Stimulated activated CD8-positive, alpha-beta memory T cell treated with anti-CD3 and anti-CD28 coated beads, Interleukin-15, amount 100 ng/mL, for 24 hours (primary cell): Measurements from ENCODE around the gene TEX9.
A peak's percentile ranks its signal among the peaks of the same experiment; 100 is the strongest.

ENCODE experiments used
- DNase-seq: peaks from one replicate; pipeline ENCODE4 v3.0.0-alpha.2; 2020; ENCODE audit warnings: low read depth

The TEX9 gene

DNA sequence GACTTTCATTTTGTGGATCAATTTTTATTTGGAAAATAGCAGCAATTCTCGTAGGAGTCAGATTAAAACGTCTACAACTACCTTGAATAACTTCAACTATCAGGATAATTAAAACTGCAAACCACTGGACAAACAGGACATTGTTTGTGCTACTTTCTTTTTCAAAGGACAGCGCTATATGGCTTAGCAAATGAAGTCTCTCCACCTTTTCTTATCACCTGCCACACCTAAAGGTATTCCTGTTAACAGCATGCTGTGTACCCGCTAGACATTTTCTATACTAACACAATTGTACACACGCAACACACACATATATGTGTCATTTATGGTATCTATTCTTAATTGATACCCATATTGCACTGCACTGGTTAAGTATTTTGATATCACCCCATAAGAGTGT, 80.5 kb downstream of the TEX9 start:
- no peak for DNase-seq

DNA sequence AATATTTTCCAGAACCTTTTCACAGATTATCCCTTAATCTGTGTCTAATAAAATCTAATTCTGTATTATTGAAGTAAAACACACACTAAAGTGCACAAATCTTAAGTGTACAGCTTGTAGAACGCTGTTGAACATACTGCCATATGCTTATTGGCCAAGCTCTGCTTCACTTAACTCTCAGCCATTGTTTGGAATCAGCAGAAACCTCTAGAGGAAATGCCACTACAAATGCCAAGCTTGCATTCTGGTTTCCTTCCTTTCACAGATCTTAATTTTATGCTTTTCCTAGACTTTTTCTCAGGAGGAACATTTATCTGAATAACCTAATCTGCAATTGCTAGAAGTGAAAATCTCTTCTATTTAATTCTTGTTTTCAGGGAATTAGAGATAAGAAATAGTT, 89.6 kb downstream of the TEX9 start:
- DNase-seq: no peak

DNA sequence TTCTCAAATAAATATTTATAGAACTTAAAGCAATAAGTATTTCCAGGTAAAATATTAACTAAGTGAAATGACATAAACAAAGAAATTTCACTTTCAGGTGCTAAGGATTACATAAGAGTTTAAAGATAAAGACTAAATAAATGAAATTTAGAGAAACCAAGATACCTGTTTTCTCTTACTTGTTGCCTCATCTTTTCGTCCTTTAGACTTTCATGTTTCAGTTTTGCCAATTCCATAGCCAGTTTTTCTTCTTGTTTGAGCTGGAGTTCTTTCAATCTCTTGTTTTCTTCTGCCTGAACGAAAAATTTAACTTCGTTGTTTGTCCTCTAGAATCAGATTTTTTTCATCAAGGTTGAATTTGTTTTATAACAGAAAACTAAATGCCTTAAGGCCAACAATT, 91.0 kb downstream of the TEX9 start:
- no peak for DNase-seq

DNA sequence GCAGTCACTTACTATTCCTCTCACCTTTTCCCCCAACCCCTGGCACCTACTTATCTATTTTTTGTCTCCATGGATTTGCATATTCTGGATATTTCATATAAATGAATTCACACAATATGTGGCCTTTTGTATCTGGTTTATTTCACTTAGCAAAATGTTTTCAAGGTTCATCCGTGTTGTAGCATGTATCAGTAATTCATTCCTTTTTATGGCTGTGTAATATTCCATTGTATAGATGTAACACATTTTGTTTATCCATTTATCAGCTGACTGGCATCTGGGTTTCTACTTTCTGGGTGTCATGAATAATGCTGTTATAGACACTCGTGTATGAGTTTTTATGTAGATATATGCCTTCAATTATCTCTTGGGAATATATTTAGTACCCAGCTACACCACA, 93.9 kb downstream of the TEX9 start:
- no peak for DNase-seq

DNA sequence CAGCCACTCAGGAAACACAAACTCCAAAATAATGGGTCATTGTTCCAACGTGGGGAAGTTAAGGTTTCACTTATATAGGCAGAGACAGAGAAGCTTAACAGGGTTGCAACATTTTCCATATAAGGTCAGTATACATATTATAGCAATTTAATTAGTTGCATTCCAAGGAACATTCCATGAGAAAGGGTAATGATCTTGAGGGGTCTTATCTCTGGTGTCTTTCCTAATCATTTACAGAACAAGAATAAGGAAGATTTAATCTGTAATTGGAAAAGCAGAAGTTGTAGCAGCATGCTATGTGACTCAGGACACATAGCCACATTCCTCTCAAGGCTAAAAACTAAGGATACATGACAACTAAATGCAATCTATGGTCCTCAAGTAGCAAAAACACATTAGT, 94.8 kb downstream of the TEX9 start:
- DNase-seq: no peak

DNA sequence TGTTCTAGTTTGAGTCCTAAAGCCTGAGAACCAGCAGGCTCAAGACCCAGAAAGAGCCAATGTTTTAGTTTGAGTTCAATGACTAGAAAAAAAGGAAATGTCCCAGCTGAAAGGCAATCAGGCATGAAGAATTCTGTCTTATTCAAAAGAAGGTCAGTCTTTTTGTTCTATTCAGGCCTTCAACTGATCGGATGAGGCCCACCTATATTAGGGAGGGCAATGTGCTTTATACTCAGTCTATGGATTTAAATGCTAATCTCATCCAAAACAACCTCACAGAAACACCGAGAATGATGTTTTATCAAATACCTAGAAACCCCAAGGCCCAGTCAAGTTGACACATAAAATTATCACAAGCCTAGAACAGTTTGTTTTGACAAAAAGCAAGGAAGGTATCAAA, 95.7 kb downstream of the TEX9 start:
- no peak for DNase-seq

DNA sequence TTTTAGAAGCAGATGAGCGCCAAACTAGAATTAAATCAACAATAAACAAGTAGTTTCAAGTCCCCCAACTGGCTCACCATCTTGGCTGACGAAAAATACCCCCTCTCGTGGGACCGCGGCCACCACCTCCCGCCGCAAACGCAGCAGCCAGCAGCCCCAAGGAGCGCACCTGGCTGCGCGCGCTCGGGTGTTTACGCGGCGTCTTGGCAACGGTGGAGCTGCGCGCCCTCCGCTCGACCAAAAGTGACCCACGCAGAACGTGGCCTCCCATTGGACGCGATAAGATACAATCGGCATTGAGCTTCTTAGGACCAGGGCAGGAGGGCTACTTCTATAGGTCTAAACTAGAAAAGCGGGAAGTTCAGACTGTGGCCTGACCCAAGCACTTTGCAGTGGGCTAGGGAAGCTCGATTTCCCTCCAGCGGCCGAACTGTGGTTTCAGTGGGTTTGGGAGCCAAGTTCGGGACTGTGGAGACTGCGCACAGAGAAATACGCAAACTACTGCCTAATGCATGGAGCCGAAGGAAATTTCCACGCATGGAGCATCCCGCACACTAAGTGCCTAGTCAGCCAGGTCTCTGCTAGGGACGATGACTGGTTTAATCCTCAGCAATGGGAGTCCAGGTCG, 99.8 kb downstream of the TEX9 start, which contains the start of gene MNS1:
TSS of gene MNS1 (minus strand) at position 245 of the 628 bp plus-strand sequence. CDS start at position 80, 165 bp downstream.
- DNase-seq: peak; percentile 27

DNA sequence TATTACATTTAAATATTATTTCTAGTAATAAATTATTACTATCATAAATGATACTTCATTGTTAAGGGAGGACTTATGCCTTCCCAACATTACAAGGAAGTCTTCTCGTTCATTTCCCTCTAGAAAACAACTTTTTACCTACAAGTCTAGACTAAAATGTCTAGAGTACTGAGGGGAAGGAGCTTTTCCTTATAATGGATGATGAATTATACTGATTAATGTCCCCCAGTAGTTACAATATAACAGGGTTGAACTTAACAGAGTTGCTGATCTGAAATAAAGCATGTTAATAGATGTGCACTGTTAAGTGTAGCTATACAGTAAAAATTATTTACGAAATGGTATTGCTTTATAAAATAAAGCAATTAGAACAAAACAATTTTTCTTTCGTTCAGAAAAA, 102.4 kb downstream of the TEX9 start:
- DNase-seq: no peak

DNA sequence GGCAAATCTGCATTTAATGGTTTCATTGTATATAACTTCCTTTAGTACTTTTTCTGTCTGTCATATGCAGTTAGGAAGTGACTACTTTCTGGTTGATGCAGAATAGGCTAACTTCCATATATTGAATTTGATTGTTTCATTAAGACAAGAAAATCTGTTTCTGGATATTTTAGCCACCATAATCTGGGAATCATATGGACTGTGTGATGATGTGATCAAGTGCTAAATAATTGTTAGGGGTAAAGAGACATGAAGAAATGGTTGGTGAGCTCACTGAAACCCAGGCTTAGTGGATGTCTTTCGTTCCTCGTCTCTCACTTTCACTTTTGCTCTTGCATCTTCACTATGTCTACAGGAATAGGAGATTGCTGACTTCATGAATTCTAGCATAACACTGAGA, 103.2 kb downstream of the TEX9 start:
- no peak for DNase-seq

DNA sequence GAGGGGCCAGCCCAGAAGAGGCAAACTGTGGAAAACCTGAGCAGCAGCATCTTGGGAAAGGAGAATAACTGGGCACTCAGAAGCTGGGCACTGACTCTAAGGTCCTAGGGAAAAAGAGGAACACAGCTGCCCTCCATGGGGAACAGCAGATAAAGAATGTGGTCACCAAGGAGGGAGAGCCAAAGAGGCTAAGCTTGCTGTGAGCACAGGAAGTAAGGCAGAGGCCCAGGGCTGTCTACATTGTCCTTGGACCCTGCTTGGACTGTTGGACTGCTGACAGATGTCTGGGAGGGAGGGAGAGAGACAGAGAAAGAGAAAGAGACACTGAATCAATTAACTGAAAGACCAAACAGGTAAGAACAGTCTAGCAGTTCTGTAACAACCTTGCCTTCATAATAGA, 104.3 kb downstream of the TEX9 start:
- DNase-seq: no peak

DNA sequence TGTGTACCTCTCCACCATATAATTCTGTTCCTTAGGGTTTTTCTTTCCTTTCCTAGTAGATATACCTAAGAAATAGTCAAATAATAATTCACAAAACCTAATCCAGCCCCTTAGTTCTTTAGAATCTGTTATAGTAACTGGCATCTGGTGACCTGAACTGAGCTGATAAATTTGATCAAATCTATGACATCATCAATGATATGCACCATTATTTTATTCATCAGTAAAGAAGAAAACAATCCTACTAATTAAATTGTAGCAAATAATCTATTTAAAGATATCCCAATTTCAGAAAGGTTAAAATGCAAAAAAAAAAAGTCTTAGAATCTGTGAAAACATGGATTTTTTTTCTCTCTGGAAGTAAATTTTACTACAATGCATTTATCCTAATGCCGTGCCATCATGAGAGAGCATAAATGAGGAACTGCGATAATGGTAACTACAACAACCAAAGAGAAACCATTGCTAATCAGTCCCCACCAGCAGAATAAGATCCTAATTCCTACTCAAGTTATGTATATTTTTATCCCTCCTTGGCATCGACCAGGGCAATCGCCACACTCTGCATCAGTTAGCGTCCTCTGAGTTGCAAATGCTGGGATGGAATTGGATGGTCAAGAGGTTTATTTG, 106.3 kb downstream of the TEX9 start:
- no peak for DNase-seq

DNA sequence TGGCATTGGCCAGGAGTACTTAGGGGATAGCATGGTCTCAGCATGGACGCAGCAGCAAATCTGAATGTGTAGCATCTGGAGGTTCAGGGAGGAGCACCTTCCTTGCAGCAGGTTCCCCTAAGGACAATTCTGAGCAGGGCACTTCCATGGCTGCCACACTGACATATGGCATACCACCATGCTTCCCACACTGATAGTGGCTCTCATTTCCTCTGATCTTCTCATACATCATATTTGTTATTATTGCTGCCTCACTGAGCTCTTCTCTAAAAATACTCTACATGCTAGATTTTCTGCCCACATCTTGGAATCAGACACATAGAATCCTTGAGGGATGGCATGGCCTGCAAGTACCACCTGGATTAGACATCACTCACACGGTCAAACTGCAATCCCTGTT, 107.1 kb downstream of the TEX9 start:
- no peak for DNase-seq

DNA sequence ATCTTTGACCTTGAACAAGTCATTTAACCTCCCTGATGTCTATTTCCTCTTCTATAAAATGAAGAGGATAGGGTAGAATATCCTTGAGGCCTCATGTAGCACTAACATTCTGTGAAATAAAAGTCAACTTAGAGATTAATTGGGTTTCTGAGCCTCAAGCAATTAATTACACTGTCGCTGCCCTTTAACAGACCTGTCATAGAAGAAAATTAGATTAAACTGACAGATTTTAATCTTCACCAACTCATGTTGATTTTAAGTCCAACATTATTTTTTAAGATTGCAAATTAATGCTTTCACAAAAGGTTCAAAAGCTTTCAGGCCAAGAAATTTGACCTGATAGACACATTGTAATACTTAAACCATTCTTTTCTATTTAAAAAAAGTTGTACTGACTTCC, 107.8 kb downstream of the TEX9 start:
- DNase-seq: no peak

DNA sequence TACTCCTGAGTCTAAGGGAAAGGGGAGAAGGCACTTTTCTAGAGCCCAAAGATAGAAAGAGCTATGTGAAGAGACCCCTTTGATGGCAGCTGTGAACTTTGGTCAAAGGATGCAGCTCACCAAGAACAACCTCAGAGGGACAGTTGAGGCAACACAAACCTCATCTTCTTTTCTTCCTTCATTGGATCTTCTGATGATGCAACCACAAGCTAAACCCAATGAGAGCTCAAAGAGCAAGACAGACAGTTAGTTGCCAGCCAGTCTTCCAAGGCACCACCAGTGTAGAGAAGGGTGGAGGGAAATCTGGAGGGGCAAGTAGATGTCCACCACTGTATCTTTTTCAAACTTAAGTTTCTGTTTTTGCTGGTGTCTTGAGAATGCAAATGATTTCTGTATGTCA, 110.1 kb downstream of the TEX9 start:
- no peak for DNase-seq
